CD4-positive, alpha-beta T cell (primary cell): ENCODE measurements around the gene TSPAN33. TPM values are rescaled to one million over a fixed set of nuclear protein-coding genes. Genes with fewer than 3 reads are reported as not detected.

Source experiments
- ATAC-seq: fragments of 200-7000 bp; cut with Tn5 transposase; one replicate; pipeline ENCODE4 v1.10.0; 2022; ENCODE audit warnings: mild to moderate bottlenecking; ENCODE audit not compliant: poor library complexity
- CTCF ChIA-PET: fragments of 350-600 bp; sonication (Branson Sonifier 250); formaldehyde crosslinking; loops from one replicate; lab custom pipeline; 2021; ENCODE audit warnings: antibody characterized with exemption, inconsistent platforms; lab: Charles Lee
- POLR2A ChIA-PET: fragments of 350-600 bp; sonication (Branson Sonifier 250); formaldehyde crosslinking; loops from one replicate; lab custom pipeline; 2021; ENCODE audit warnings: antibody characterized with exemption, inconsistent platforms; lab: Charles Lee
- DNase-seq, 14 experiments: peaks; one replicate each; pipeline ENCODE4 v3.0.0-alpha.2; 2013 to 2020; ENCODE audit warnings: mixed read lengths in 2 of 14
- H3K27ac ChIP-seq, 2 donors: one replicate each; pipeline versions ENCODE4 v1.5.1 to v1.7.0; 2013; ENCODE audit warnings: low read length in 2 of 2, low read depth in 1 of 2, mild to moderate bottlenecking in 1 of 2
- H3K27me3 ChIP-seq, 2 experiments: 1 replicate in 1 of 2; 2 replicates in 1 of 2; pipeline versions ENCODE4 v1.6.1 to v1.7.0; 2013; ENCODE audit warnings: low read length in 2 of 2, control low read depth in 1 of 2, mild to moderate bottlenecking in 1 of 2, moderate library complexity in 1 of 2; ENCODE audit not compliant: insufficient read depth in 2 of 2, control insufficient read depth in 1 of 2
- H3K36me3 ChIP-seq: one replicate; pipeline ENCODE4 v1.6.1; 2013; ENCODE audit warnings: low read length, control low read depth; ENCODE audit not compliant: insufficient read depth
- H3K4me1 ChIP-seq: one replicate; pipeline ENCODE4 v1.6.1; 2013; ENCODE audit warnings: low read length, control low read depth; ENCODE audit not compliant: insufficient read depth
- H3K4me3 ChIP-seq: one replicate; pipeline ENCODE4 v1.5.1; 2013; ENCODE audit warnings: mild to moderate bottlenecking, low read length, moderate library complexity
- H3K9me3 ChIP-seq, 2 experiments: 1 replicate in 1 of 2; 2 replicates in 1 of 2; pipeline versions ENCODE4 v1.6.1 to v1.7.0; 2013; ENCODE audit warnings: low read length in 2 of 2, mild to moderate bottlenecking in 2 of 2, control low read depth in 1 of 2, moderate library complexity in 1 of 2; ENCODE audit not compliant: control insufficient read depth in 1 of 2, insufficient read depth in 1 of 2
- H3K27ac Mint-ChIP-seq: one replicate; pipeline ENCODE4 v1.8.0; 2020; ENCODE audit warnings: mixed read lengths
- H3K27me3 Mint-ChIP-seq: one replicate; pipeline ENCODE4 v1.8.0; 2021; ENCODE audit warnings: mixed read lengths
- H3K36me3 Mint-ChIP-seq: one replicate; pipeline ENCODE4 v1.8.0; 2021; ENCODE audit warnings: low read depth, mixed read lengths
- H3K4me1 Mint-ChIP-seq: one replicate; pipeline ENCODE4 v1.8.0; 2021; ENCODE audit warnings: low read depth, mixed read lengths
- H3K4me3 Mint-ChIP-seq: one replicate; pipeline ENCODE4 v1.8.0; 2020; ENCODE audit warnings: mild to moderate bottlenecking, mixed read lengths
- H3K9me3 Mint-ChIP-seq: one replicate; pipeline ENCODE4 v1.8.0; 2020; ENCODE audit warnings: mixed read lengths
- intact Hi-C, 2 experiments: fragments of 100-400 bp; cut with DNase I in 1 of 2; cut with micrococcal nuclease in 1 of 2; formaldehyde crosslinking; loops; one replicate each; pipeline versions ENCODE4 v1.15.1 to v1.9.0; 2023 to 2025; cut with DNase I, micrococcal nuclease
- total RNA-seq, 174 experiments: library from RNA in 2 of 174; stranded (reverse) in 2 of 174; gene quantifications; one replicate each; pipeline ENCODE4 v1.2.3 and lab custom pipeline; 2021 to 2026
- TF ChIP-seq, protein P1 (sequence below): fragments of 200-600 bp; IDR thresholded peaks from one replicate; pipeline ENCODE4 v1.8.0; 2022; ENCODE audit warnings: antibody characterized with exemption, mild to moderate bottlenecking

TSPAN33 gene
- total RNA-seq, 2 experiments from 2014 or later = 3.6 to 4.1 TPM

- intact Hi-C loops = no loop called here
- peaks cover 0 to 2% of the 10 kb centered on the region in 2 experiments for H3K27me3 ChIP-seq
- H3K36me3 Mint-ChIP-seq = no peaks in the 10 kb centered on the region
- DNase-seq = no peak
- no peaks in the 10 kb centered on the region for H3K9me3 ChIP-seq
- no peak overlapping the region for H3K4me3 Mint-ChIP-seq
- H3K4me1 Mint-ChIP-seq = no peaks in the 10 kb centered on the region
- TF ChIP-seq, protein P1, sequence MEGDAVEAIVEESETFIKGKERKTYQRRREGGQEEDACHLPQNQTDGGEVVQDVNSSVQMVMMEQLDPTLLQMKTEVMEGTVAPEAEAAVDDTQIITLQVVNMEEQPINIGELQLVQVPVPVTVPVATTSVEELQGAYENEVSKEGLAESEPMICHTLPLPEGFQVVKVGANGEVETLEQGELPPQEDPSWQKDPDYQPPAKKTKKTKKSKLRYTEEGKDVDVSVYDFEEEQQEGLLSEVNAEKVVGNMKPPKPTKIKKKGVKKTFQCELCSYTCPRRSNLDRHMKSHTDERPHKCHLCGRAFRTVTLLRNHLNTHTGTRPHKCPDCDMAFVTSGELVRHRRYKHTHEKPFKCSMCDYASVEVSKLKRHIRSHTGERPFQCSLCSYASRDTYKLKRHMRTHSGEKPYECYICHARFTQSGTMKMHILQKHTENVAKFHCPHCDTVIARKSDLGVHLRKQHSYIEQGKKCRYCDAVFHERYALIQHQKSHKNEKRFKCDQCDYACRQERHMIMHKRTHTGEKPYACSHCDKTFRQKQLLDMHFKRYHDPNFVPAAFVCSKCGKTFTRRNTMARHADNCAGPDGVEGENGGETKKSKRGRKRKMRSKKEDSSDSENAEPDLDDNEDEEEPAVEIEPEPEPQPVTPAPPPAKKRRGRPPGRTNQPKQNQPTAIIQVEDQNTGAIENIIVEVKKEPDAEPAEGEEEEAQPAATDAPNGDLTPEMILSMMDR = no peak
- H3K27me3 Mint-ChIP-seq = peaks cover 14% of the 10 kb centered on the region
- no peaks in the 10 kb centered on the region for H3K36me3 ChIP-seq
- H3K27ac Mint-ChIP-seq = no peak overlapping the region
- H3K4me3 ChIP-seq = no peak overlapping the region
- ATAC-seq = no peak
- no peaks in the 10 kb centered on the region for H3K9me3 Mint-ChIP-seq
- no peak overlapping the region for H3K27ac ChIP-seq
- ChIA-PET POLR2A (no interaction called here), CTCF (no interaction called here)
- H3K4me1 ChIP-seq = no peaks in the 10 kb centered on the region
Measured at GRCh38 chr7:129197771-129198170, 53.3 kb downstream of the TSPAN33 start.

- intact Hi-C loops = no loop called here
- Mint-ChIP-seq H3K4me1 (no peaks in the 10 kb centered on the region), H3K9me3 (no peaks in the 10 kb centered on the region), H3K36me3 (no peaks in the 10 kb centered on the region), H3K27ac (no peak overlapping the region), H3K27me3 (peaks cover 8% of the 10 kb centered on the region), H3K4me3 (no peak overlapping the region)
- Histone ChIP-seq H3K36me3 (no peaks in the 10 kb centered on the region), H3K27me3 (no peaks in the 10 kb centered on the region), H3K9me3 (no peaks in the 10 kb centered on the region), H3K27ac (no peak overlapping the region), H3K4me3 (no peak overlapping the region), H3K4me1 (no peaks in the 10 kb centered on the region)
- ChIA-PET POLR2A (no interaction called here), CTCF (no interaction called here)
- no peak for DNase-seq
- TF ChIP-seq, protein P1 = no peak
- no peak for ATAC-seq
Measured at GRCh38 chr7:129199406-129199805, 54.9 kb downstream of the TSPAN33 start.

DNA sequence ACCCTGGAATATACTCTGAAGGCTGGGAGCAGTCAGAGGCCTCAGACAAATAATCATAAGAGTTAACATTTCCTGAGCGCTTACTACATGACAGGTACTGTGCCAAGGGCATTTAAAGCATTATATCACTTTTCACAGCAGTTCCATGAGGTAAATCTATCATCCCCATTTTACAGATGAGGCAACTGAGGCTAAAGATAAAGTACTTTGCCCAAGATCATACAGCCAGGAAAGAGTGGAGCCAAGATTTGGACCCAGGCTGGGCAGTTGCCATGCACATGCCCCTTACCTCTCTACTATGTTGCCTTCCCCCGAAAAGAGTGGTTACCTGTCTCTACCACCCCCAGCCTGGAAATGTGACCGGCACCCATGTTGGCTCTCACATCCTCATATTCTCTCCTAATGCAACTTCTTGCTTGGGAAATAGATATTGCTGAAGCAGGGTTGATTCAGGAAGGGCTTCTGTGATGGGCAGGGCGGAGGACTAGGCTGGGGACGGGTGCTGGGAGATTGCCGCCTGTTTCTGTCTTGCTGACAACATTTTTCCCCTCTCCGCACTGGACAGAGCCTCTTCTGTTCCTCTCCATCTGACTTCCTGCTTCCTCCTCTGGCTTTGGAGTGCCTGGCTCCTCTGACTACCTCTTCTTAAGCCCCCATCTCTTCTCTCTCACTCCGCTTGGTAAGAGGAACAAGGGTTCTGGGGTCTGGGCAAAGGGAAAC, 57.7 kb downstream of the TSPAN33 start:
- Mint-ChIP-seq H3K27me3 (peaks cover 8% of the 10 kb centered on the region), H3K4me1 (no peaks in the 10 kb centered on the region), H3K4me3 (no peak overlapping the region), H3K9me3 (no peaks in the 10 kb centered on the region), H3K36me3 (no peaks in the 10 kb centered on the region), H3K27ac (no peak overlapping the region)
- ATAC-seq (no peak), DNase-seq (no peak)
- intact Hi-C loops = no loop called here
- ChIA-PET POLR2A (no interaction called here), CTCF (no interaction called here)
- no peaks in the 10 kb centered on the region for H3K4me1 ChIP-seq
- no peaks in the 10 kb centered on the region for H3K9me3 ChIP-seq
- H3K4me3 ChIP-seq = no peak overlapping the region
- no peaks in the 10 kb centered on the region for H3K36me3 ChIP-seq
- H3K27ac ChIP-seq = no peak overlapping the region
- TF ChIP-seq, protein P1 = no peak
- H3K27me3 ChIP-seq = no peaks in the 10 kb centered on the region
